Spleen (tissue), 7 donors: ENCODE data around the gene CACNA2D2.

Experiments
- POLR2A ChIP-seq, 3 donors: fragments of 450-650 bp; IDR thresholded peaks; one replicate each; pipeline ENCODE4 v1.5.1; 2017; ENCODE audit warnings: antibody characterized with exemption in 3 of 3, mild to moderate bottlenecking in 1 of 3
- POLR2AphosphoS5 ChIP-seq, 3 donors: sonication (generic); formaldehyde crosslinking; IDR thresholded peaks; one replicate each; pipeline ENCODE4 v1.5.1; 2017; ENCODE audit warnings: antibody characterized with exemption in 3 of 3
- TF ChIP-seq, protein P1 (sequence below), 11 experiments: fragments of 200-600 bp in 7 of 11; fragments of 450-650 bp in 4 of 11; sonication (generic) in 4 of 11; IDR thresholded peaks in 8 of 11; conservative IDR thresholded peaks in 3 of 11; 1 replicate in 7 of 11; 2 replicates in 4 of 11; pipeline versions ENCODE4 v1.4.0 to v1.8.0; 2016 to 2021; ENCODE audit warnings: antibody characterized with exemption in 11 of 11, inconsistent platforms in 4 of 11, mild to moderate bottlenecking in 1 of 11
- donor health status: DM: no; HTN: no; CAD: no; lungs with moderate emphysema.
- donor health status: DM: no; HTN: no; CAD: no.
- donor health status: DM: no; HTN: no; CAD: no.

DNA sequence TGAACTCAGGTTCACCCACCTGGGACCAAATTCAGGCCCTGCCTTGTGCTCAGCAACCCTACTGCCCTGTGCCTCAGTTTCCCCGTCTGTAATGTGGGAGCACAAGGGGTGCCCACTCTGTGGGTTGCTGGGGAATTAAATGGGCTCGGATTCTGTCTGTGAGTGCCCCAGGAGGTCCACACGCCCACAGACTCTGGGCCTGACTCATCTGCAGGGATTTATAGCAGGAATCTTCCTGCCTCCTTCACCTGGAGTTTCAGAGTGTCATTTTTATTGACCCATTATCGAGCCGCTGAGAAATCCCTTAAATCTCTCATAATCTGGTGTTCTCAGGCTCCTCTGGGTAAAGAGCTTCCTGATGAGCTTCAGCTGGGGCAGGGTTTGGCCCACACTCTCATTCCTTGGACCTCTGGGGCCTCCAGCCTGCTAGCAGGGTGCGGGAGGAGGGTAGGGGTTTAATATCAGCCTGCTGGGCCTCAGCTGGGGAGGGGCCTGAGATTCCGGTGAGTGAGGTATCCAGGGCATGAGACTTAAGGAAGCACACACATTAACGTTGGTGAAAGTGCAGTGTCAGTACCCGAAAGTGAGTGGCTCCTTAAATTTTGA, 47.7 kb upstream of the CACNA2D2 start:
- no peak for TF ChIP-seq POLR2A (IDR thresholded peaks at IDR 0.05)
- TF ChIP-seq, protein P1, sequence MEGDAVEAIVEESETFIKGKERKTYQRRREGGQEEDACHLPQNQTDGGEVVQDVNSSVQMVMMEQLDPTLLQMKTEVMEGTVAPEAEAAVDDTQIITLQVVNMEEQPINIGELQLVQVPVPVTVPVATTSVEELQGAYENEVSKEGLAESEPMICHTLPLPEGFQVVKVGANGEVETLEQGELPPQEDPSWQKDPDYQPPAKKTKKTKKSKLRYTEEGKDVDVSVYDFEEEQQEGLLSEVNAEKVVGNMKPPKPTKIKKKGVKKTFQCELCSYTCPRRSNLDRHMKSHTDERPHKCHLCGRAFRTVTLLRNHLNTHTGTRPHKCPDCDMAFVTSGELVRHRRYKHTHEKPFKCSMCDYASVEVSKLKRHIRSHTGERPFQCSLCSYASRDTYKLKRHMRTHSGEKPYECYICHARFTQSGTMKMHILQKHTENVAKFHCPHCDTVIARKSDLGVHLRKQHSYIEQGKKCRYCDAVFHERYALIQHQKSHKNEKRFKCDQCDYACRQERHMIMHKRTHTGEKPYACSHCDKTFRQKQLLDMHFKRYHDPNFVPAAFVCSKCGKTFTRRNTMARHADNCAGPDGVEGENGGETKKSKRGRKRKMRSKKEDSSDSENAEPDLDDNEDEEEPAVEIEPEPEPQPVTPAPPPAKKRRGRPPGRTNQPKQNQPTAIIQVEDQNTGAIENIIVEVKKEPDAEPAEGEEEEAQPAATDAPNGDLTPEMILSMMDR (IDR thresholded peaks at IDR 0.05 in 8 of 11, conservative IDR thresholded peaks at IDR 0.05 in 3 of 11) = no peak
- no peak for TF ChIP-seq POLR2AphosphoS5 (IDR thresholded peaks at IDR 0.05)
